GM12878 (cell line): ENCODE results near the gene DIAPH2. TPM values are rescaled to one million over a fixed set of nuclear protein-coding genes. Genes with fewer than 3 reads are reported as not detected.

Experiments
- ATAC-seq: fragments of 200-7000 bp; cut with Tn5 transposase; 3 replicates; pipeline ENCODE4 v1.9.1; 2020; ENCODE audit warnings: mild to moderate bottlenecking, moderate library complexity
- BruUV-seq: library from RNA; stranded (reverse); fragments of 400-500 nt; replicated peaks from 2 replicates; lab custom pipeline; 2021; lab: Mats Ljungman, UMichigan
- CTCF ChIA-PET: fragments of 300-600 bp; sonication (Branson Sonifier 250); formaldehyde crosslinking; extraction: SDS; loops from one replicate; lab custom pipeline; 2021; ENCODE audit warnings: inconsistent platforms; lab: Yijun Ruan, JAX
- POLR2A ChIA-PET: fragments of 350-600 bp; formaldehyde crosslinking; extraction: SDS; loops from one replicate; lab custom pipeline; 2021; ENCODE audit warnings: inconsistent platforms; lab: Charles Lee
- RAD21 ChIA-PET: fragments of 300-600 bp; sonication (Branson Sonifier 250); formaldehyde crosslinking; loops from one replicate; lab custom pipeline; 2023; ENCODE audit warnings: antibody characterized with exemption; ENCODE audit not compliant: unreplicated experiment; lab: Charles Lee
- SMC1A ChIA-PET: fragments of 300-600 bp; sonication (Branson Sonifier 250); formaldehyde crosslinking; loops from one replicate; lab custom pipeline; 2023; ENCODE audit not compliant: unreplicated experiment, uncharacterized antibody; lab: Charles Lee
- DNase-seq: peaks from one replicate; pipeline ENCODE4 v3.0.0-alpha.2; 2011; ENCODE audit warnings: low read depth, low spot score
- FAIRE-seq: peaks from 3 replicates; lab custom pipeline; 2011; peaks lifted over from hg19 to GRCh38; lab: Jason Lieb, UNC
- H2AFZ ChIP-seq: 2 replicates; pipeline ENCODE4 v1.6.0; 2011; ENCODE audit warnings: low read depth, low read length, control low read depth; ENCODE audit not compliant: control insufficient read depth
- H3K27ac ChIP-seq: 2 replicates; pipeline ENCODE4 v1.5.1; 2011; ENCODE audit warnings: control low read depth; ENCODE audit not compliant: control insufficient read depth, insufficient read depth
- H3K27me3 ChIP-seq, 2 experiments: replicated peaks in 1 of 2; 2 replicates each; pipeline versions ENCODE4 v1.6.0 to v1.6.1; 2011; ENCODE audit warnings: low read length in 1 of 2; ENCODE audit not compliant: control insufficient read depth in 2 of 2, insufficient read depth in 2 of 2
- H3K36me3 ChIP-seq, 2 experiments: 2 replicates each; pipeline ENCODE4 v1.5.1; 2011; ENCODE audit warnings: low read length in 1 of 2; ENCODE audit not compliant: control insufficient read depth in 2 of 2, insufficient read depth in 2 of 2
- H3K4me1 ChIP-seq: 2 replicates; pipeline ENCODE4 v1.6.1; 2011; ENCODE audit warnings: mild to moderate bottlenecking, low read length, moderate library complexity, mixed read lengths; ENCODE audit not compliant: control insufficient read depth, insufficient read depth
- H3K4me2 ChIP-seq: 2 replicates; pipeline ENCODE4 v1.6.0; 2011; ENCODE audit warnings: control low read depth; ENCODE audit not compliant: control insufficient read depth, insufficient read depth
- H3K4me3 ChIP-seq: fragments of 200-600 bp; sonication (generic); 2 replicates; pipeline ENCODE4 v1.5.1; 2016
- H3K79me2 ChIP-seq: 2 replicates; pipeline ENCODE4 v1.6.0; 2011; ENCODE audit warnings: low read length; ENCODE audit not compliant: control insufficient read depth, insufficient read depth
- H3K9ac ChIP-seq: 2 replicates; pipeline ENCODE4 v1.8.0; 2011; ENCODE audit warnings: low read length, control low read depth, mixed read lengths; ENCODE audit not compliant: control insufficient read depth, insufficient read depth
- H3K9me3 ChIP-seq: replicated peaks from 3 replicates; pipeline ENCODE4 v1.5.1; 2011; ENCODE audit warnings: mild to moderate bottlenecking, low read length; ENCODE audit not compliant: control insufficient read depth, insufficient read depth
- H4K20me1 ChIP-seq: 2 replicates; pipeline ENCODE4 v1.6.0; 2011; ENCODE audit not compliant: control insufficient read depth, insufficient read depth
- ATF3 ChIP-seq: IDR thresholded peaks from 2 replicates; pipeline ENCODE4 v1.6.1; 2011; ENCODE audit warnings: low read depth, mild to moderate bottlenecking, low read length, moderate library complexity, borderline replicate concordance; ENCODE audit errors: extremely low read depth
- BACH1 ChIP-seq: fragments of 450-650 bp; IDR thresholded peaks from 2 replicates; pipeline ENCODE4 v1.6.1; 2017; ENCODE audit warnings: mild to moderate bottlenecking, borderline replicate concordance
- CBFB ChIP-seq: IDR thresholded peaks from 2 replicates; pipeline ENCODE4 v1.6.1; 2016; ENCODE audit warnings: antibody characterized with exemption, low read depth
- CHD2 ChIP-seq: IDR thresholded peaks from 2 replicates; pipeline ENCODE4 v1.6.1; 2011; ENCODE audit warnings: low read depth, low read length, improper control_type of control experiment, borderline replicate concordance
- ESRRA ChIP-seq: IDR thresholded peaks from 2 replicates; pipeline ENCODE4 v1.6.1; 2012; ENCODE audit warnings: mild to moderate bottlenecking, low read length, improper control_type of control experiment
- FOS ChIP-seq: IDR thresholded peaks from 3 replicates; pipeline ENCODE4 v1.6.1; 2011; ENCODE audit warnings: borderline replicate concordance; ENCODE audit not compliant: insufficient read length; ENCODE audit errors: extremely low read depth
- NR2F1 ChIP-seq: fragments of 450-650 bp; conservative IDR thresholded peaks from 2 replicates; pipeline ENCODE4 v1.6.1; 2017; ENCODE audit warnings: mild to moderate bottlenecking
- STAT1 ChIP-seq: fragments of 450-650 bp; conservative IDR thresholded peaks from 2 replicates; pipeline ENCODE4 v1.6.1; 2014; ENCODE audit warnings: antibody characterized with exemption, mild to moderate bottlenecking
- WGBS: methylation state at CpG from one replicate; pipeline ENCODE4 v1.1.6; 2016; ENCODE audit warnings: low lambda C conversion rate; ENCODE audit not compliant: insufficient replicate concordance, insufficient coverage; ENCODE audit errors: missing lambda C conversion rate; 5-methylcytosine and 5-hydroxymethylcytosine counted together
- in situ Hi-C: fragments of 300-500 bp; cut with MboI; formaldehyde crosslinking; loops from 9 replicates; pipeline ENCODE4 v1.14.3; 2018; ENCODE audit warnings: mixed read lengths
- intact Hi-C: fragments of 100-400 bp; cut with micrococcal nuclease; formaldehyde crosslinking; loops from one replicate; pipeline ENCODE4 v1.14.2; 2022; ENCODE audit not compliant: unreplicated experiment
- polyA plus RNA-seq, 11 experiments: library from polyadenylated mRNA; depleted of rRNA in 4 of 11; unstranded in 6 of 11; stranded (reverse) in 5 of 11; fragments of >200 nt; fragmentation: Nextera tagmentation in 4 of 11; fragmentation: Illumina TruSeq in 1 of 11; extraction: Ambion mirVana in 4 of 11; extraction: Trizol in 1 of 11; gene quantifications; 1 replicate in 1 of 11; 2 replicates in 10 of 11; pipeline versions ENCODE4 v1.2.1 to v1.2.3, GENCODE V29; 2011 to 2016; ENCODE audit warnings: inconsistent platforms in 2 of 11, missing spikeins in 2 of 11, low read depth in 1 of 11
- total RNA-seq, 4 experiments: library from RNA; depleted of rRNA in 3 of 4; stranded (reverse); fragments of >200 nt in 3 of 4; fragmentation: Illumina TruSeq in 1 of 4; extraction: Trizol in 1 of 4; gene quantifications; 2 replicates each; pipeline versions ENCODE4 v1.2.1 to v1.2.3, GENCODE V29; 2013 to 2021
- TF ChIP-seq, protein P1 (sequence below): fragments of 450-650 bp; IDR thresholded peaks from 2 replicates; pipeline ENCODE4 v1.6.1; 2016; ENCODE audit warnings: mild to moderate bottlenecking

The DIAPH2 gene
- total and polyA plus RNA-seq, 10 of the 15 experiments (the other 5 are each of a cell fraction or from before 2014, with no cell fraction given), result 2.2 to 16.6 (median 8.8) TPM

DNA sequence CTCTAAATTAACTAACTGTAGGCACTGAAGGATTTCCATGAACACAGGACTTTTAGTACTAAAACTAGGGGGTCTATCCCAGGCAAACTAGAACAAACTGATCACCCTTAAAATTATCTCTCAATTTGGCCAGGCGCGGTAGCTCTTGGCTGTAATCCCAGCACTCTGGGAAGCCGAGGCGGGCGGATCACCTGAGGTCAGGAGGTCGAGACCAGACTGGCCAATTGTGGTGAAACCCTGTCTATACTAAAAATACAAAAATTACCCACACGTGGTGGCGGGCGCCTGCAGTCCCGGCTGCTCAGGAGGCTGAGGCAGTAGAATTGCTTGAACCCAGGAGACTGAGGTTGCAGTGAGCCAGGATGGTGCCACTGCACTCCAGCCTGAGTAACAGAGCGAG lies 635.7 kb downstream of the DIAPH2 start:
- DNase-seq, result no peak
- no peaks in the 10 kb centered on the region for H3K36me3 ChIP-seq
- H2AFZ ChIP-seq, result no peak overlapping the region
- H3K9ac ChIP-seq, result no peak overlapping the region
- no TSS peak for BruUV-seq
- TF ChIP-seq, protein P1, sequence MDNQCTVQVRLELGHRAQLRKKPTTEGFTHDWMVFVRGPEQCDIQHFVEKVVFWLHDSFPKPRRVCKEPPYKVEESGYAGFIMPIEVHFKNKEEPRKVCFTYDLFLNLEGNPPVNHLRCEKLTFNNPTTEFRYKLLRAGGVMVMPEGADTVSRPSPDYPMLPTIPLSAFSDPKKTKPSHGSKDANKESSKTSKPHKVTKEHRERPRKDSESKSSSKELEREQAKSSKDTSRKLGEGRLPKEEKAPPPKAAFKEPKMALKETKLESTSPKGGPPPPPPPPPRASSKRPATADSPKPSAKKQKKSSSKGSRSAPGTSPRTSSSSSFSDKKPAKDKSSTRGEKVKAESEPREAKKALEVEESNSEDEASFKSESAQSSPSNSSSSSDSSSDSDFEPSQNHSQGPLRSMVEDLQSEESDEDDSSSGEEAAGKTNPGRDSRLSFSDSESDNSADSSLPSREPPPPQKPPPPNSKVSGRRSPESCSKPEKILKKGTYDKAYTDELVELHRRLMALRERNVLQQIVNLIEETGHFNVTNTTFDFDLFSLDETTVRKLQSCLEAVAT, result no peak
- no peak for TF ChIP-seq FOS
- TF ChIP-seq BACH1, result no peak
- no peak for TF ChIP-seq STAT1
- TF ChIP-seq CBFB, result no peak
- TF ChIP-seq CHD2, result no peak
- no peak for TF ChIP-seq ATF3
- no peak for TF ChIP-seq ESRRA
- TF ChIP-seq NR2F1, result no peak
- no peak for ATAC-seq
- intact Hi-C loops (no loop called here), in situ Hi-C loops (no loop called here)
- no peak overlapping the region for H3K4me3 ChIP-seq
- no peaks in the 10 kb centered on the region for H4K20me1 ChIP-seq
- no peaks in the 10 kb centered on the region for H3K27me3 ChIP-seq
- ChIA-PET RAD21 (no interaction called here), SMC1A (no interaction called here), CTCF (interaction anchor here (0.6 kb wide), 1 partner anchor 18 kb away, joined by 3 read pairs; no protein-coding TSS in a partner anchor), POLR2A (no interaction called here)
- no peak overlapping the region for H3K4me2 ChIP-seq
- H3K79me2 ChIP-seq, result no peaks in the 10 kb centered on the region
- no peaks in the 10 kb centered on the region for H3K9me3 ChIP-seq
- WGBS, result 67% methylated on average over 11 of the region's 11 CpGs
- no peaks in the 10 kb centered on the region for H3K4me1 ChIP-seq
- FAIRE-seq, result no peak
- no peak overlapping the region for H3K27ac ChIP-seq
